DOHH2 (cell line): Measurements from ENCODE around the gene LCOR.

Experiments used
- EZH2phosphoT487 ChIP-seq: fragments of 200-600 bp; sonication (generic); IDR thresholded peaks from 2 replicates; pipeline ENCODE4 v1.6.1; 2017; ENCODE audit warnings: borderline replicate concordance, mild to moderate bottlenecking, antibody characterized with exemption, low read length, moderate library complexity, mixed read lengths
- TF ChIP-seq, protein P1 (sequence below): fragments of 200-600 bp; sonication (generic); IDR thresholded peaks from one replicate; pipeline ENCODE4 v1.5.1; 2014; ENCODE audit warnings: antibody characterized with exemption, mild to moderate bottlenecking, low read depth, low read length; ENCODE audit not compliant: poor library complexity, severe bottlenecking

DNA sequence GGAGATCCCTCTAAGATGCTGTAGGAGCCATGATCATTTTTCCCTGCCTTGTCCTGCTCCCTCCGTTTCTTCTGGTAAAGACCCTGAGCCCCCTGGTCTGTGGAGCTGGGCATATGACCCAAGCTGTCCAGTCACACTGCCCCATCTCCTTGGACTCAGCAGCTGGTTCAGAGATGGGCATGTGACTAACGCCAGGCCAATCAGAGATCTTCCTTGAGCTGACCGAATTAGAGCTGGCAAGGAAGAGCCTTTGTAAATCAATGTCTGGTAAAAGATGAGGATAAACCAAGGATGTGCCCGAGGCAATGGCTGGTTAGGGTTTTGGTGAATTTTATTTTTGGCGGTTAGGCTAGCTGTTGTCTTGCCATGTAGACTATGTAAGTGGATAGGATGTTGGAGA, 173.3 kb downstream of the LCOR start:
- TF ChIP-seq EZH2phosphoT487 = no peak
- TF ChIP-seq, protein P1, sequence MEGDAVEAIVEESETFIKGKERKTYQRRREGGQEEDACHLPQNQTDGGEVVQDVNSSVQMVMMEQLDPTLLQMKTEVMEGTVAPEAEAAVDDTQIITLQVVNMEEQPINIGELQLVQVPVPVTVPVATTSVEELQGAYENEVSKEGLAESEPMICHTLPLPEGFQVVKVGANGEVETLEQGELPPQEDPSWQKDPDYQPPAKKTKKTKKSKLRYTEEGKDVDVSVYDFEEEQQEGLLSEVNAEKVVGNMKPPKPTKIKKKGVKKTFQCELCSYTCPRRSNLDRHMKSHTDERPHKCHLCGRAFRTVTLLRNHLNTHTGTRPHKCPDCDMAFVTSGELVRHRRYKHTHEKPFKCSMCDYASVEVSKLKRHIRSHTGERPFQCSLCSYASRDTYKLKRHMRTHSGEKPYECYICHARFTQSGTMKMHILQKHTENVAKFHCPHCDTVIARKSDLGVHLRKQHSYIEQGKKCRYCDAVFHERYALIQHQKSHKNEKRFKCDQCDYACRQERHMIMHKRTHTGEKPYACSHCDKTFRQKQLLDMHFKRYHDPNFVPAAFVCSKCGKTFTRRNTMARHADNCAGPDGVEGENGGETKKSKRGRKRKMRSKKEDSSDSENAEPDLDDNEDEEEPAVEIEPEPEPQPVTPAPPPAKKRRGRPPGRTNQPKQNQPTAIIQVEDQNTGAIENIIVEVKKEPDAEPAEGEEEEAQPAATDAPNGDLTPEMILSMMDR = no peak
